Right kidney (tissue), 1 donor: Measurements from ENCODE around the gene RIC8A.

Experiments used
- DNase-seq: peaks from one replicate; pipeline ENCODE4 v3.0.0-alpha.2; 2016

Gene RIC8A

GRCh38 chr11:203056-203944, 4.2 kb upstream of the RIC8A start:
- no peak for DNase-seq

DNA sequence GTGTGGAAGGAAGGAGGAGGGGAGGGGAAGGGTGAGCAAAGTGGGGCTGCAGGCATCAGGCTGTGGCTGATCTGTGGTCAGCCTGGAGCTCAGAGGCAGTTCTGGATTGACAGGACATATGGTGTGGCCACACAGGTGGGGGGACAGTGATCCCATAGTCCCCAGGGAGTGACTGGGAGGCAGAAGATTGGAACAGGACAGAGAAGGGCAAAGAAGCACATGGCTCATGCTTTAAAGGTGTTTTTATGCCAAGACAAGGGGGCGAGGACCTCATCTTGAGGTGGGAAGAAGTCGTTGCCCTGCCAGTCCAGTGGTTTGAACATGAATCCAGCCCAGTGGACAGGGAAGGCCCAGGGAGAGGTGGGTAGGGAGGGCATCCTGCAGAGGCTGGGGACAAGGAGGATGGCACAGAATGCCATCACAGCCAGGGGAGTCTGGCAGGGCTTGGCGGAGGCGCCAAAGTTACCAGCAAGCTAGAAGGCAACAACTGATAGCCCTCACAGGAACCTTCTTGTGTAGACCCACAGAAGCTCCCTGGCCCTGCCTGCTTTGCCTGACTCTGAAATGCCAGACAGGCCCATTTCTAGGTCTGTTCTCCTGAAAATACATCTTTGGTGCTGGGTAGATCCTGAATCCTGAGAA, 3.4 kb upstream of the RIC8A start:
- DNase-seq, result no peak

DNA sequence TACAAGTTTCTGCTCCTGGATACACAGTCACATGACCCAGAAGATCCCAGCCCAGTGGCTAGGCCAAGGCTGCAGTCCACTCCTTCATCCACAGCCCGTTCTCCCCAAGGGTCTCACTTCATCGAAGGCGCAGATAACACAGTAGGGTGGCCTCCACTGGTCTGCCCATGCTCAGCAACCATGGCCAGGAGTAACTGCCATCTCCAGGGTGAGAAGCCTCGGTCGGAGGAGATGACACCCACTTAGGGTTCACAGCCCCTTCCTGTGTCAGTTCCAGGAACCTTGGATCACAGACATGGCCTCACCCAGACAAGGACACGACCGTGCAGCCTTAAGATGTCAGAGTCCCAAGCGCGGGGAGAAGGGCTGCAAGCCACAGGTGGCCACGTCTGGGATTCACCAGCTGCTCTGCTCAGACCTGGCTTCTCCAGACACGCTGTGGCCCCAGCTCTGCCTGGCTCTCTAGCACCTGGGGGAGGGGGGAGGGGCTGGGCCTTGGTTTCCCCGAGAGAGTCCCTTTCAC, 2.9 kb upstream of the RIC8A start:
- no peak for DNase-seq

DNA sequence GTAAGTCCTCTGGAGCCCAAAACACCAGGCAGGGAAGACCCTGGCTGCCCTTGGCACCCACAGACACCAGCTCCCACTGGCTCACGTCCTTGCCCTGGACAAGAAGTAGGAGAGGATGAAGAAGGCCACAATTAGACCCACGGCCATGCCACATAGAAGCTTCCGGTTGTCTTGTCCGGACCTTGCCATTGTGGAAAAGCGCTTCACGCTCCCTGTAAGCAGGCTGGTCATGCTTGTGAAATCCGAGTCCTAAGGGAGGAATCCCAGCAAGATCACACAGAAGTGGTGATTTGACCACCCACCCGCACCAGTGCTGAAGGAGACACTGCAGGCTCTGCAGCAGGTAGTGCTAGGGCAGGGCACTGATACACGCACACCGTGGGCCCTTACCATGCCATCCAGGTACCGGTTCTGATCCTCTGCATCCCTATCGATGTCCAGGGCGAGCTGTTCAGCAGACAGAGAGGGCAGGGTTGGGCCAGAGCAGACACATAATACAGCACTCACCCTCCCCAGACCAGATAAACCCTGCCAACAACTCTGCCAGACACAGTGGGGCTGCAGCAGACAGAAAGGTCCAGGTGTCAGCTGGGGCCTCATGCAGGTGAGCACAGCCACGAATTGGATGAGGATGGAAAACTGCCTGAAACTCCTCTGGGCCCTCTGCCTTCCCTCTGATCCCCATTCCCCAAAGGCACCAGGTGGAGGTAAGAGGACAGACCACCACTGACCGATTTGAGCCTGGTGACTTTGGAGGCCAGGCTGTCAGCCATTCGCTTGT, 2.1 kb upstream of the RIC8A start:
- DNase-seq, result no peak

DNA sequence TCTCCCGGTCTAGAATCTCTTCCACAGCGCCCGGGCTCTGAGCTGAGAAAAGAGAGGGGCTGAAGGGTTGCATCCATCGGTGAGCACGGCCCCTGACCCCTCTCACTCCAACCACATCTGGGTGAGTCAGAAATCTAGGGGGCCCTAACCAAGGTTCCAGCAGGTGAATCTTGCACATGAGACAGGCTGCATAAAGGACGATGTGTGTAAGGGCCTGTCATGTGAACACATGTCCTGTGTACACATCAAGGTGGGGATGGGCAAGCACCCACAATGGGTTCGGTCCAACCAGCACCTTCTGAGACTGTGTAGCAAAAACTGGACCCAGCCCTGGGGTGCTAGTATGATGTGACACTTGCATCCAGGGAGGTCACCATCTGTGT, 1.5 kb upstream of the RIC8A start:
- DNase-seq, result no peak

GRCh38 chr11:206526-207207, 841 bp upstream of the RIC8A start:
- DNase-seq, result no peak

GRCh38 chr11:207863-208180, 314 bp downstream of the RIC8A start:
- DNase-seq, result no peak

DNA sequence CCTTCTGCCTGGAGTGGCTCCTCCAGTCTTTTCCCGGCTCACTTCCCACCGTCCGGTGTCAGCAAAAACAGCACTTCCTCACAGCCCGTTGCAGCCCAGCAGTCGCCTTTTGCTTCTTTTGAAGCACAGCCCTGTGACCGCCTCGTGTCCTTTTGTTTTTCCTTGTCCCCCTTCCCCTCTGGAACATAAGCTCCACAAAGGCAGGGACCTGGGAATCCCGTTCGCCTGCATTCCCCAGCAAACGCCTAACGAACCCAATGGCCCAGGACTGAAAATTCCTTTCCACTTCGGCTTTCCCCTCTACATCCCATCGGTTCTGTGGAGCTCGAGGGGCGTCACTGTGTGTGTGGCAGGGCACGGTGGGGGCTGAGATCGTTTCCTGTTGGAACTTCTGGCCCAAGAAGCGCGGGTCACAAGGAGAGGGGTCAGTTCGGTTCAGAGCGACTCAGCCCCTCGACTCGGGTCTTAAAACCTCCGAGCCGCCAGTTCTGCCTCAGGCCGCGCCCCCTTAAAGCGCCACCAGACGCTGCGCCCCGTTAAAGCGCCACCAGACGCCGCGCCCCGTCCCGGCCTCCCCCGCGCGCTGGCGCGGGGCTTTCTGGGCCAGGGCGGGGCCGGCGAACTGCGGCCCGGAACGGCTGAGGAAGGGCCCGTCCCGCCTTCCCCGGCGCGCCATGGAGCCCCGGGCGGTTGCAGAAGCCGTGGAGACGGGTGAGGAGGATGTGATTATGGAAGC, 841 bp downstream of the RIC8A start:
- DNase-seq, result peak; percentile 82

DNA sequence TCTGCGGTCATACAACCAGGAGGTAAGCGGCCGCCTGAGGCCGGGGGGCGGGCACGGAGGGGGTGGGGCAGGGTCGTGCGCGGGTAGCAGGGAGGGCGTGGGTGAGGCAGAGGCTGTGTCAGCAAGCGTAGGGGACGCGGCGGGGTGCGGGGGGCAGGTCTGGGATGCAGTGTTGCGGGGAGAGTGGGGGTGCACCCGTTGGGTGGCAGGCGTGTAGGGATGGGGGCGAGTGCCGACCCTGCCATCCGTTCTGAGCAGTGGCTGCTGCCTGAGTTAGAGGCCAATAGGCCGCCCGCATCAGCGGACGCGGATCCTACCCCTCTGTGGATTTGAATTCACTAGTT, 1.4 kb downstream of the RIC8A start:
- DNase-seq, result no peak

GRCh38 chr11:209275-210121, 2.0 kb downstream of the RIC8A start:
- DNase-seq, result no peak

- no peak for DNase-seq
Measured at GRCh38 chr11:210122-210802, 2.8 kb downstream of the RIC8A start.

GRCh38 chr11:210803-211180, 3.3 kb downstream of the RIC8A start:
- no peak for DNase-seq

DNA sequence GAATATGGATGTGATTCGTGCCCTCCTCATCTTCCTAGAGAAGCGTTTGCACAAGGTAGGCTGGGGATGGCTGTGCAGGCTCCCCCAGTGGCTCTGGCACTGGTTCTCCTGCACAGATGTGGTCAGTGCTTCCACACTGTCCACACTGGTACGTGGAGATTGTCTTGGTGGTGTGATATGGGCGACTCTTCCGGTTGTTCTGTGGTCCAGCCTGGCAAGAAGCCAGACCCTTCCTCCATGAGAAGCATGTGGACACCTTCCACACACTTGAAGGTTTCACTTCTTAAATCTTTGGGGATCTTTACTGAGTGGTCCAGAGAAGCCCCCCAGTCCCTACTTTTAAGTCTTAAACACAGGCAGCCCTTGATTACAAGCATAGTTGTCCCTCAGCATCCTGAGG, 3.8 kb downstream of the RIC8A start:
- no peak for DNase-seq

DNA sequence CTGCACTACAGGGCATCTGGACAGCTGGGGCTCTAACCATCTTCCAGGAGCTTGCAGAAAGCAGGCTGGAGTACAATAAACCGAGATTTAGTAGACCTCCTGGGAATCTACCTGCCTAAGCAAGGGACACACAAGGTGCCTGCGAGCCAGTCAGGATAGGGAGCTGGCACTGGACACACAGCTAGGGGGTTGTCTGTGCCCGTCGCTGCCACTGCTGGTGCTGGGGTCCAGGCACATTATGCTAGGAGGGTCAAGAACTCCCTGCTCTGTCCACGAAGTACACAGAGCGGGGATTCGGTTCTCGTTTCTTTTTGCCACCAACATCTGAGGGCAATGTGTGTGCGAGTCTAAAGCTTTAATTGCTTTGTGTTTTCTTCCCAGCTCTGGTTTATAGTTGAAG, 4.2 kb downstream of the RIC8A start:
- no peak for DNase-seq

- no peak for DNase-seq
Measured at GRCh38 chr11:212150-213100, 4.9 kb downstream of the RIC8A start.

- DNase-seq, result no peak
Measured at GRCh38 chr11:213111-213510, 5.6 kb downstream of the RIC8A start.

GRCh38 chr11:214083-214482, 6.6 kb downstream of the RIC8A start:
- no peak for DNase-seq

GRCh38 chr11:215581-216037, 8.1 kb downstream of the RIC8A start:
- DNase-seq, result no peak
